Tongue (tissue), 2 donors: Measurements from ENCODE around the gene FRMD4A. TPM values are rescaled to one million over a fixed set of nuclear protein-coding genes. Genes with fewer than 3 reads are reported as not detected.
"Not testable (repeated sequence)": the region's sequence is repeated elsewhere in the genome, so short reads cannot be mapped to it uniquely, and the experiment has no call there.

Source experiments
- DNase-seq: peaks from one replicate; pipeline ENCODE4 v3.0.0-alpha.2; 2015
- total RNA-seq: library from RNA; depleted of rRNA; stranded (reverse); fragments of >200 nt; gene quantifications from one replicate; pipeline ENCODE4 v1.2.3, GENCODE V29; 2014

The FRMD4A gene
- total RNA-seq, 1 donor from 2014 or later = 29.5 TPM

GRCh38 chr10:13978533-13979115, 352.1 kb downstream of the FRMD4A start:
- no peak for DNase-seq

GRCh38 chr10:13977861-13978532, 352.7 kb downstream of the FRMD4A start:
- no peak for DNase-seq

- peak; percentile 89 for DNase-seq
Measured at GRCh38 chr10:13973742-13974141, 357.0 kb downstream of the FRMD4A start.

GRCh38 chr10:13972609-13973008, 358.1 kb downstream of the FRMD4A start:
- no peak for DNase-seq

GRCh38 chr10:13971601-13972475, 358.9 kb downstream of the FRMD4A start:
- DNase-seq = no peak

GRCh38 chr10:13970957-13971353, 359.8 kb downstream of the FRMD4A start:
- no peak for DNase-seq

GRCh38 chr10:13970236-13970956, 360.3 kb downstream of the FRMD4A start:
- DNase-seq = no peak

GRCh38 chr10:13969792-13970140, 361.0 kb downstream of the FRMD4A start:
- no peak for DNase-seq

GRCh38 chr10:13969118-13969791, 361.5 kb downstream of the FRMD4A start:
- DNase-seq = no peak

GRCh38 chr10:13961853-13962252, 368.9 kb downstream of the FRMD4A start:
- no peak for DNase-seq

GRCh38 chr10:13961097-13961496, 369.6 kb downstream of the FRMD4A start:
- DNase-seq = peak; percentile 83

- no peak for DNase-seq
Measured at GRCh38 chr10:13960603-13961002, 370.1 kb downstream of the FRMD4A start.

- DNase-seq = no peak
Measured at GRCh38 chr10:13959443-13960359, 371.0 kb downstream of the FRMD4A start.

GRCh38 chr10:13957856-13958255, 372.9 kb downstream of the FRMD4A start:
- no peak for DNase-seq

GRCh38 chr10:13956826-13957225, 373.9 kb downstream of the FRMD4A start:
- DNase-seq = peak; percentile 86

- DNase-seq = no peak
Measured at GRCh38 chr10:13955409-13956068, 375.2 kb downstream of the FRMD4A start.

- DNase-seq = not testable (repeated sequence)
Measured at GRCh38 chr10:13954195-13954594, 376.5 kb downstream of the FRMD4A start.

- no peak for DNase-seq
Measured at GRCh38 chr10:13953371-13953770, 377.4 kb downstream of the FRMD4A start.

- DNase-seq = no peak
Measured at GRCh38 chr10:13950543-13950939, 380.2 kb downstream of the FRMD4A start.

- DNase-seq = peak; percentile 48
Measured at GRCh38 chr10:13949844-13950542, 380.7 kb downstream of the FRMD4A start.
